GM23338 (cell line): Measurements from ENCODE around the gene TMEM127.

Experiments
- CREB1 ChIP-seq: fragments of 250-450 bp; sonication (Bioruptor Pico); IDR thresholded peaks from 2 replicates; pipeline ENCODE4 v1.5.0; 2020; ENCODE audit warnings: low read depth, mild to moderate bottlenecking, moderate library complexity
- CTCF ChIP-seq, 2 experiments: fragments of 200-600 bp in 1 of 2; sonication (generic) in 1 of 2; conservative IDR thresholded peaks; 2 replicates each; pipeline versions ENCODE4 v1.5.1 to v1.6.1; 2016 to 2017; ENCODE audit warnings: antibody characterized with exemption in 2 of 2, low read depth in 2 of 2, mild to moderate bottlenecking in 2 of 2, moderate library complexity in 1 of 2
- ETS1 ChIP-seq: IDR thresholded peaks from 2 replicates; pipeline ENCODE4 v1.6.1; 2016; ENCODE audit warnings: antibody characterized with exemption
- EZH2 ChIP-seq: fragments of 200-600 bp; sonication (generic); IDR thresholded peaks from one replicate; pipeline ENCODE4 v1.8.0; 2017; ENCODE audit warnings: antibody characterized with exemption, mild to moderate bottlenecking, low read depth; ENCODE audit not compliant: unreplicated experiment
- EZH2phosphoT487 ChIP-seq: fragments of 200-600 bp; sonication (generic); IDR thresholded peaks from one replicate; pipeline ENCODE4 v1.8.1; 2018; ENCODE audit warnings: antibody characterized with exemption; ENCODE audit not compliant: unreplicated experiment
- JUNB ChIP-seq: IDR thresholded peaks from one replicate; pipeline ENCODE4 v1.6.1; 2016; ENCODE audit warnings: antibody characterized with exemption; ENCODE audit not compliant: unreplicated experiment
- NANOG ChIP-seq: IDR thresholded peaks from 2 replicates; pipeline ENCODE4 v1.6.1; 2016; ENCODE audit warnings: antibody characterized with exemption, borderline replicate concordance
- POLR2AphosphoS5 ChIP-seq: IDR thresholded peaks from 2 replicates; pipeline ENCODE4 v1.6.1; 2016; ENCODE audit warnings: antibody characterized with exemption, low read depth
- REST ChIP-seq: IDR thresholded peaks from one replicate; pipeline ENCODE4 v1.6.1; 2018; ENCODE audit warnings: antibody characterized with exemption; ENCODE audit not compliant: unreplicated experiment
- STAT1 ChIP-seq: IDR thresholded peaks from one replicate; pipeline ENCODE4 v1.6.1; 2016; ENCODE audit warnings: antibody characterized with exemption; ENCODE audit not compliant: unreplicated experiment
- ZNF114 ChIP-seq: fragments of 250-450 bp; sonication (Bioruptor Pico); IDR thresholded peaks from 2 replicates; pipeline ENCODE4 v1.5.0; 2020; ENCODE audit warnings: mild to moderate bottlenecking, moderate library complexity
- ZNF331 ChIP-seq: fragments of 250-450 bp; sonication (Bioruptor Pico); IDR thresholded peaks from 2 replicates; pipeline ENCODE4 v1.5.0; 2020; ENCODE audit warnings: low read depth, mild to moderate bottlenecking, moderate library complexity
- ZNF462 ChIP-seq: fragments of 250-450 bp; sonication (Bioruptor Pico); IDR thresholded peaks from 2 replicates; pipeline ENCODE4 v1.5.0; 2020; ENCODE audit warnings: mild to moderate bottlenecking, moderate library complexity

- TF ChIP-seq CTCF (conservative IDR thresholded peaks at IDR 0.05; ENCODE audit: low read depth in 2 of 2) (0 out of 4 replicates have a peak, but pooled peaks of 1 of the 2 experiments have one; percentile 3), EZH2phosphoT487 (no peak), POLR2AphosphoS5 (no peak), REST (no peak), JUNB (no peak), EZH2 (no peak), NANOG (no peak), ZNF462 (CRISPR knock-in tag) (no peak), ETS1 (no peak), CREB1 (no peak), ZNF114 (CRISPR knock-in tag) (no peak), STAT1 (no peak), ZNF331 (no peak)
Measured at GRCh38 chr2:96233880-96234316, 31.9 kb downstream of the TMEM127 start.
